ENCODE measurements around the gene NRL.

- TF ChIP-seq POLR2A (IDR thresholded peaks at IDR 0.05): no peak
- no peak for TF ChIP-seq CTCF (IDR thresholded peaks at IDR 0.05)
These were observed 34.7 kb upstream of the NRL start for GRCh38 chr14:24149302-24149969.
